Suppressor macrophage treated with lipopolysaccharide for 1 hour (primary cell): ENCODE results near the gene DFFA.
"Not testable (repeated sequence)": the region's sequence is repeated elsewhere in the genome, so short reads cannot be mapped to it uniquely, and the experiment has no call there.

Source experiments
- DNase-seq, 3 donors: peaks; one replicate each; pipeline ENCODE4 v3.0.0-alpha.2; 2020 to 2022

DFFA gene

DNA sequence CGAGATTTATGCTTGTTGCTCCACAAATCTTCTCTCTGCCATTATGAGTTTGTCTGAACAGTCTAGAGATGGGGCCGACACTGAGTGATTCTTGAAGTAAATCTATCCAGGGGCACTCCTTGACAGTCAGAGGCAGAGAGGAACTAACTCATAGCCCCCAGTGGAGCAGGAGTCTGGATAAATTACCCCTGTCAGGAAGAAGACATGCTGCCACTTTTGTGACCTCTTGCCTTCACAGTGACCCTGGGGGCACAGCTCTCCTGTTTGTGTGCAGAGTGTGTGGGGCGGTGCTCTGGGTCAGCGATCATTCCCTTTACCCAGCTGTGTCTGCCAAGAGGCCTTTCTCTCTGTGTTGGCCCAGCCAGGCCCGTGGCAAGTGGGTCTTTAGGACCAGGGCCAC, 31.9 kb upstream of the DFFA start:
- DNase-seq = no peak

DNA sequence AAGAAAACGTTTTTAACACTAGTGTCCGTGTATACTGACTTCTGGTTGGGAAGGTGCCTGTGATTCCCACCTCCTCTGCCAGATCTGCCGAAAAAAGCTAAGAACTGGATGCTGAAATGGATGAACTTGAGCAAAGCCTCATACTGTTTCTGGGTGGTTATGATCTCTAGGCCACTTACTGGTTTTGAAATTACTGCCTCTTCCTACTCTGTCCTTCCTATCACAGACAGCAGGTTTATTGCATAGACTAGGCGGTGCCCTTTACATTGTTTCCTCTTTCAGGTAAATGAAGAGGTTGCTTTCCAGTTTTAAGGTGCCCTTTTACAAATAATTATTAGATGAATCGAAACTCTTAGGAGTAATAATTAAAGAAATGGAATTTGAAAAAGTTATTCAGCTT, 29.9 kb upstream of the DFFA start:
- DNase-seq = no peak

DNA sequence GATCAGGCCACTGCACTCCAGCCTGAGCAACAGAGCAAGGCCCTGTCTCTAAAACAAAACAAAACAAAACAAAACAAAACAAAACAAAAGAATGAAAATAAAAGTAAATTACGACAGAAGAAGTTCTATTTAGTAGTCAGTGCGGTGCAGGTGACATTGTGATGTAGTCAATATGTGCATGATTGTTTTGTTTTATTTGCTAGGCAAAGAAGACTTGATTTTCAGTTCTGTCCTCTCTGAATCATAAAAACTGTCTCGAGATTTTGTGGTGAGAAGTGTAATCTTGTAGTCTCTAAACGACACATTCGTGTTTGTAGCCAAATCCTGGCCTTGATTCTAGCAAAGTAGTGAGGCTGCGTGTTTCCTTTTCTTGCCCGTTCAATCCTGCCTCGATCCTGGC, 25.9 kb upstream of the DFFA start:
- no peak for DNase-seq

DNA sequence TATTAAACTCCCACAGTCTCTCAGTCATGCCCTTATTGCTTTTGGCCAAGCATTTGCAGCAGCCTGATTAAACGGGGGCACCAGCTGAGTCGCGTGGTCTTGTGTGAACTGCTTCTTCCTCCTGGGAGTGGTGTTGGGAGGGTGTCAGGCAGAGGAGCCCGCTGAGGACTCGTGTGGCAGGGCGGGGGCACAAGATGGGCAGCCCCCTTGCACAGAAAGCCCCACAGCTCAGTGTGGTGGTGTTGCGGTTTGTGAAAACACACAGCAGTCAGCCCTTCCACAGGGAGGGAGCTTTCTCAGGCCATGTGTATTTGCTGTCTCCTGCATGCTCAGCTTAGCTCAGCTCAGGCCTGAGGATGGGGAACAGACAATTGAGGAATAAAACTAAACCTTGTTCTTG, 24.8 kb upstream of the DFFA start:
- no peak for DNase-seq

GRCh38 chr1:10495952-10496351, 23.6 kb upstream of the DFFA start:
- DNase-seq = peak in 2 of 3 donors; percentile 29 to 38

DNA sequence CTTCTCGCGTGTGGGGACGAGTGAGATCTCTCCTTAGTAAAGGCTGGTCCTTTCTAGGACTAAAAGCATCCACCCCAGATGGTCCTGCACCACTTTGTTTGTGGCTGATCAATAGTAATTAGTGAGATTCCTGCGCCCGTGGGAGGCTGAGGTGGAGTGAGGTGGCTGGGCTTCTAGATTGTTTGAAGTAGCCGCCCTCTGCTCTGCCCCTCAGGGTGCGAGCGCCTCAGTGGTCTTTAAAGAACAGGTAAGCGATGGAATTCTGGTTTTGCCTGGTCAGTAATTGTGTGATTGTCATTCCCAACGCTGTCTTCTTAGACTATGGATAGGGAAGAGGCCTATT, 23.1 kb upstream of the DFFA start:
- DNase-seq = no peak

- peak; percentile 85 to 88 (median 86) for DNase-seq
Measured at GRCh38 chr1:10494754-10495474, 22.6 kb upstream of the DFFA start.

- DNase-seq = no peak
Measured at GRCh38 chr1:10494418-10494753, 22.1 kb upstream of the DFFA start.

- no peak for DNase-seq
Measured at GRCh38 chr1:10490286-10490970, 18.1 kb upstream of the DFFA start.

DNA sequence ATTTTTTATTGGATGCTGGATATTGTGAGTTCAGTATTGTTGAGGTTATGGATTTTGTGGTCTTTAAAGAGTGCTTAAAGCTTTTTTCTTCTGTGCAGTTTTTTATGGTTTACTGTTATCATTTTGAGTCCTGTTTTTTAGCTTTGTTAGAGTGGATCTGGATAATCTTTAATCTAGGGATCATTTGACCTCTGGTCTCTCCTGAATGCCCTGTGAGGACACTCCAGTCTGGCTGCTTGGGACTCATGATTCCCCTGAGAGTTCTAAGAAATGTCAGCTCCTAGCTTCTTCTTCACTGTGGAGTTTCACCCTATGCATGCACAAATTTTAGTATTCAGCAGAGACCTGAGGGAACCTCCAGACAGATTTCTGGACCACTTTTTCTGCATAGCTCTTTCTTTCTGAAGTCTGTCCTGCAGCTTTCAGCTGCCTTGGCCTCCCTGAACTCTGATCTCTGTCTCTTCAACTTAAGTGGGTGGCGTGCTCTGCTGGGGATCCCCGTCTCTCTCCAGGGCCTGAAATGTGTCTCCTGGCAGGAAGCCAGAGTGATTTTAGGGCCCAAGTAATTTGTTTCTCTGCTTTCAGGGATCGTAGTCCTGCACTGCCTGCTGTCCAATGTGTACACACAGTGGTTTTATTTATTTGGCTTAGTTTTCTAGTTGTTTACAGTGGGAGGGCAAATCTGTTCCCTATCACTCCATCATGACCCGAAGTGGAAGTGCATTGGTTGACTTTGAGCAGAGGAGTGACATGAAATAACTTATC, 17.1 kb upstream of the DFFA start:
- DNase-seq = no peak

- peak; percentile 82 to 90 (median 86) for DNase-seq
Measured at GRCh38 chr1:10484521-10484920, 12.2 kb upstream of the DFFA start.

- no peak for DNase-seq
Measured at GRCh38 chr1:10480614-10481013, 8.3 kb upstream of the DFFA start.

- no peak for DNase-seq
Measured at GRCh38 chr1:10479296-10479695, 7.0 kb upstream of the DFFA start.

DNA sequence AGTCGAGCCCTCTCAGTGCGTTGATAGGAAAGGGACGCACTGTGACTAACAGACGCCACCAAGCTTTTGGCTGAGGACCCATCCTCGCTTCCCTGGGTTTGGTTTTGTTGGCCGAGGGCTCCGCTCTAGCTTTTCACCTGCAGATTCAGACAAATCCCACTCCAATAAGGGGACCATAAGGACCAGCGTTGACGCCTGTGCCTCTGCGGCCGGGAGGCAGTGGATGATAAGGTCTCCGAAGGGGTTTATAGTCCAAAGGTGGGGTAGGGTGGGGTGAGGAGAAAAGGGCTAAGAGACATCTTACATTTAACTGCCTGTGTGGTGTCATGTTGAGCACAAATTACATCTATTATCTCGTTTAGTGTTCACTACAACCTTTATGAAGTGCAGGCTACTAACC, 3.2 kb upstream of the DFFA start:
- no peak for DNase-seq

DNA sequence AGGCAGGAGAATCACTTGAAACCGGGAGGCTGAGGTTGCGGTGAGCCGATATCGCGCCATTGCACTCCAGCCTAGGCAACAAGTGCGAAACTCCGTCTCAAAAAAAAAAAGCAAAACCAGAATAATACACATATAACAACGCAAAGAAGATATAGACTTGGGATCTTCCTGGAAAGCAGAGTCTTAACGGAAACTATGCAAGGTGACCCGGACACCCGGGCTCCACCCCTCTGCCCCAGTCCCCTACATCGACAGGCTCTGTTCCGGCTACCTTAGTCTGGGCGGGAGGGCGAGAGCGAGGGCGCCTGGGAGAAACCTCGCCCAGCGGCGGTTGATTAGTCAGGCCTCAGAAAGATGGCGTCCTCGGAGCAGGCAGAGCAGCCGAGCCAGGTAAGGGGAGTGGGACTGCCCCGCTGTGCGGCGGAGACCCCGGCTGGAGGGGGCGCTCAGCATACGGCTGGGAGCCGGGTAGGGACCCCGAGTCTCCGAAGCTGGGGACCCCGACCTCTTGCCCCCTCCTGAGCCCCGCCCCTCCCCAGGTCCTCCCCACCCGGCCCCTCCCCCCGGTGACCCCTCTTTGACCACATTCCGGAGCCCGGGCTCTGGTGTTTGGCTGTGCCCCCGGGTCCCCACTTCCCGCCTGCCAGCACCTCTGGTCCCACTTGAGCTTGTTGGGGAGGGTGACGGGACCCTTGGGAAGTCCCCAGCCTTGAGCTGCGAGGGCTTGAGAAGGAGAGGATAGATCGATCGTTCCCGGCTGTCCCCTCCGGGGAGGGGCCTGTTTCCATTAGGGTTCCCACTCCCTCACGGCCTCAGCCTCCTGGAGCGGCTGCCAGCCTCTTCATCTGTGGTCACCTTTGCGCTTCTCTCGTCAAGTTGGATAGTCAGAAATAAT, 2.5 kb upstream of the DFFA start, which contains the start of gene PEX14:
Gene PEX14, plus strand, starts transcription at position 338 of the 895 bp plus-strand sequence. Its CDS starts 17 bp downstream, at position 355.
- DNase-seq = peak; percentile 87 to 94 (median 93)

DNA sequence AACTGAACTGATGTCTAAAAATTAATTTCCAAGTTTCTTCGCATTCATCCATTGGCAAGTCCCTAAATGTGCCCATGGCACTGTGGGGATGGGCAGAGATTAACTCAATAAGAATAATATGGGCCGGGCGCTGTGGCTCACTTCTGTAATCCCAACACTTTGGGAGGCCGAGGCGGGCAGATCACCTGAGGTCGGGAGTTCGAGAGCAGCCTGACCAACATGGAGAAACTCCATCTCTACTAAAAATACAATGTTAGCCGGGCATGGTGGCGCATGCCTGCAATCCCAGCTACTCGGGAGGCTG, 1.9 kb upstream of the DFFA start:
- DNase-seq = not testable (repeated sequence)

- DNase-seq = no peak
Measured at GRCh38 chr1:10473145-10473765, 926 bp upstream of the DFFA start.

DNA sequence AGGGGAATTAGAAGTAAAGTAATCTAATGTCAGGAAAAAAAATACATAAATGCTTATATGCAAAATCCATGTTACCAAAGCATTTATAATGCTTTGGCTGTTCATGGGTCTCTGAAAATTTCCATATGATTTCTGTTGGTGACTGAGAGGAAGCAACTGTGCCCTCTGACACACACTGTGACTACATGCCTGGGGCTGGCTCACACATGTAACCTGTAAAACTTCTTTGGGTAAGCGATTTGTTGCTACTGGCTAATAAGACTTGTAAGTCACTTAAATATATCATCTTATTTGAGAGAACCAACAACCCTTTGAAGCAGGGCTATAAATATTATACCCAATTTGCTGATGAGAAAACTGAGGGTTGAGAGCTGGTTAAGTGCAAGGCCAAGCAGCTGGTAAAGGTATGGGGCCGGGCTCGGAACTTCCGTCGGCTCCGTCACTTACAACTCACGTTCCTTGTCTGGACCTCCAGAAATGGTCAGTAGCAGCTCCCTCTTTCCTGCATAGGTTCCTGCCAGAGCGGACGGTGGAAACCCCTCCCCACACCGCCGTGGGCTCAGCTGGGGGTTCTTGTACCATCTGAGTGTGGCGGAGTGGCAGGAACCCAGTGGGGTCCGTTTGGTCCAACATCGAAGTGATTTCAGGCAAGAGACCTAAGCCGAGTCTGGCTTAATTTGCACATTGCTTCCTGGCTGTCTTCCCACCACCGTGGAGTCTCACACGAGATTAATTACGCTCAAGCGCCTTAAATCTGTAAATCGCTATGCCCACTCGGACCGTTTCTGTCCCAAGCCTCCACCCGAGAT, 714 bp downstream of the DFFA start:
- peak in 1 of 3 donors; percentile 24 for DNase-seq

DNA sequence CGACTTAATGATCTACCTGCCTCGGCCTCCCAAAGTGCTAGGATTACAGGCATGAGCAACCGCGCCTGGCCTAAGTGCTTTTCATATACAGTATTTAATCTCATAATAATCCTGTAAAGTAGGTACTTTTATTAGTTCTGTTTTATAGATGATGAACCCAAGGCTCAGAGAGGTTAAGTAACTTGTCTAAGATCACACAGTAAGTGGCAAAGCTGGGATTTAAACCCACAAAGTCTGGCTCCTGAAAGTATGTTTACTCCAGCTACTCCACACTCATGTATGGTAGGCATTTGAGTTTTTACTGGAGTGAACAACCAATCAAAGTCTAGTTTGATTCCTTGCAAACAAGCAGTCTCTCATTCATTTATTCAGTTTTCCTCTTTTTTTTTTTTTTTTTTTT, 2.3 kb downstream of the DFFA start:
- DNase-seq = no peak

GRCh38 chr1:10467078-10467477, 5.3 kb downstream of the DFFA start:
- no peak for DNase-seq

DNA sequence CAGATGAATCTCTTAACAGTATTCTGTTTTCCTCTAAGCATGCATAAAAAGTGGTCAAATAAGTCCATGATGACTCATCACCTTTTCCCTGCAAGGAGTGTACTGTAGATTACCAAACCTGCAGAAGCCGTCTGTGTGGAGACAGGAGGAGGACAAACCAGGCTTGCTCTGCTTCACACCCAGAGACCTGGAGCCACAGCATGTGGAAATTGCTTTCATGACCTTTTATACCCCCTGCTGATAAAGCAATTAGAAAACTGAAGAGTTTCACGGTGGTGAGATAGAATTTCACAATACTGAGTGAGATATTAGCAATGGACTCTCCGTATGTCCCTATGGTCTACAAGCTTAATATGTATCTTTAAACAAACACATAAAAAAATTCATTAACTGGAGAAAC, 13.1 kb downstream of the DFFA start:
- DNase-seq = peak in 1 of 3 donors; percentile 10

DNA sequence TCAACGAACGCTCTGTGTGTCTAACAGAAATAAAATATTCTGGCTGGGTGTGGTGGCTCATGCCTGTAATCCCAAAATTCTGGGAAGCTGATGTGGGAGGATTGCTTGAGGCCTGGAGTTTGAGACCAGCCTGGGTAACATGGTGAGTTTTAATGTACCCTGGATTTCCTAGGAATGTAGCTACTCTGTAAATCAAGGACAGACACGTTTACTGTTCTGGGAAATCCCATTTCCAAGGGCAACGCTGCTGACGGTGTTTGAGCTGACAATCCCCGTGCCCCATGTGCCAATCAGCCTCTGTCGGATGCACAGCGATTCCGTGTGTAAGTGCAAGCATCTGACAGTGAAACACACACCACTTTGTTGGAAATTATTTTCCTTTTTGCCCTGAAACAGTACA, 14.5 kb downstream of the DFFA start:
- no peak for DNase-seq
